ENCODE data around the gene COX7B.
"Not testable (repeated sequence)": the region's sequence is repeated elsewhere in the genome, so short reads cannot be mapped to it uniquely, and the experiment has no call there.

The COX7B gene, protein sequence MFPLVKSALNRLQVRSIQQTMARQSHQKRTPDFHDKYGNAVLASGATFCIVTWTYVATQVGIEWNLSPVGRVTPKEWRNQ

DNA sequence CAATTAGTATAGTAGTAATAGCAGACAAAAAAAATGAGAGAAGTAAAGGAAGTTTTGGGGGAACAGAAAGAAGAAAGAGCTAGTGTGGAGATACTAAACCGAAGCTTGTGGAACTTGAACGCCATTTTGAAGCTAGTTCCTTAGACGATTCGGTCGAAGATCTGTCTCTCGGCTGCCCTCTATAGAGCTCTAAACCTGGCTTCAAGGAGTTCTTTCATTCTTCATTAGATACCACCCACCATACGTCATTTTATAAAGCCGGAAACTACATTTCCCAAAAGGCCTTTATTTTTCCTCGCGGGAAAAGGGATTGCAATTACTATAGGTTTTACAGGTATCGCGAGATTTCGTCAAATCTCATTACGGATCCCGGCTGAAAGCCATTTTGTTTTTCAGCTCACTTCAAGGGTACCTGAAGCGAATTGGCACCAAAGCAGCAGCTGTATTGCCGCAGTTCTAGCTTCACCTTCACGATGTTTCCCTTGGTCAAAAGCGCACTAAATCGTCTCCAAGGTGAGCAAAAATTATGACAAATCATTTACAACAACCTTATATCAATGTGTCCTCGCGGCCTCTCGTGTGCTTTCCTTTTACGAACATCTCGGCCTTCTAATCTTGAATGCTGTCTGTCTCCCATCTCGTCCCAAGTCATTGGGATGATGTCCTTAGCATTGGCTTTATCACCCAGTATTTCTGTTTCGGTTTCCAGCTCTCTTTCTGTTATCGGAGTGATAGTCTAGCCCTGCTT lies at the start of gene COX7B:
Gene COX7B, plus strand, starts transcription at position 388 of the 748 bp plus-strand sequence. Its CDS starts 86 bp downstream, at position 474.
- peak; percentile 98 for DNase-seq

DNA sequence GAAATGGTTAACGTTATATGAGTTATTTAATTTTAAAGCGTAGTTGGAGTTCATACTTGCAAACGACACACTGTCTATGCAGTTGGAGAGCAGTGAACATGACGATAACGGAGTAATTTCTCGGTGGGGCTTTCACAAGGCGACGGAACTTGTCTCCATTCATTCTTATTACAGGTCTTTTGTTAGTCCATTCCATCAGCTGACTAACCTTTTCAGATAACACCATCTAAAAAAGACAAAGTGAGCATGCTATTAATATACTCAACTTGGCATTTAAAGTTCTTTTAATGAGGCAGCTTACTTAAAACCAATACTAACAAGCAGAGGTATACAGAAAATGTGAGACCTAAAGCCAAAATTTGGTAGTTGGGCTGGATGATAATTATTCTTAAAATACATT lies 23.9 kb upstream of the COX7B start:
- no peak for DNase-seq

DNA sequence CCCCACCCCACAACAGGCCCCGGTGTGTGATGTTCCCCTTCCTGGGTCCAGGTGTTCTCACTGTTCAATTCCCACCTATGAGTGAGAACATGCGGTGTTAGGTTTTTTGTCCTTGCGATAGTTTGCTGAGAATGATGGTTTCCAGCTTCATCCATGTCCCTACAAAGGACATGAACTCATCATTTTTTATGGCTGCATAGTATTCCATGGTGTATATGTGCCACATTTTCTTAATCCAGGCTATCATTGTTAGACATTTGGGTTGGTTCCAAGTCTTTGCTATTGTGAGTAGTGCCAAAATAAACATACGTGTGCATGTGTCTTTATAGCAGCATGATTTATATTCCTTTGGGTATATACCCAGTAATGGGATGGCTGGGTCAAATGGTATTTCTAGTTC lies 17.9 kb upstream of the COX7B start:
- DNase-seq, result not testable (repeated sequence)

DNA sequence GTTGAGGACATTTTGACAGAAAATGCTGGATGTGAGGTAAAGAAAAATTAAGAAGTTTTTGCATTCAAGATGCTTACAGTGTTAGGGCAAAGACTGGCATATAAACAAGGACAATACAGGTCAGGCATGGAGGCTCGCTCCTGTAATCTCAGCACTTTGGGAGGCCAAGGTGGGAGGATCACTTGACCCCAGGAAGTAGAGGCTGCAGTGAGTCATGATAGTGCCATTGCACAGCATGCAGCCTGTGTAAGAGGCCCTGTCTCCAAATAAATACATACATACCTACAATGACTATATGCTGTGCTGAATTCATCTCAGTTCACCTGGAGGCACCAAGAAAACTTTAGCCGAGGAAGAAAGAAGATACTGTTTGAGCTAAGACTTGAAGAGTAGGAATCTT lies 6.4 kb upstream of the COX7B start:
- no peak for DNase-seq

DNA sequence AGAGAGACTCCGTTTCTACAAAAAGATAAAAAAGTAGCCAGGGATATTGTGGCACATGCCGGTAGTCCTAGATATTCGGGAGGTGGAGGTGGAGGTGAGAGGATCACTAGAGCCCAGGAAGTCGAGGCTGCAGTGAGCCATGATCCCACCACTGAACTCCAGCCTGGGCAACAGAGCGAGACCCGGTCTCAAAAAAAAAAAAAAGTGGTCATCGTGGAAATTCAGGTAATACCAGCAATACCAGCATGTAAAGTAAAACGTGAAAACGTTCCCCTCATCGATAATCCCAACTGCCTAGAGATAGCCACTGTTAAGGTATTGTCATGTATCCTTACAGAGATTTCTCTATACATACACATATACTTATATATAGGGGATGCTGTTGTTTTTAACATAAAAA lies 5.6 kb upstream of the COX7B start:
- no peak for DNase-seq

DNA sequence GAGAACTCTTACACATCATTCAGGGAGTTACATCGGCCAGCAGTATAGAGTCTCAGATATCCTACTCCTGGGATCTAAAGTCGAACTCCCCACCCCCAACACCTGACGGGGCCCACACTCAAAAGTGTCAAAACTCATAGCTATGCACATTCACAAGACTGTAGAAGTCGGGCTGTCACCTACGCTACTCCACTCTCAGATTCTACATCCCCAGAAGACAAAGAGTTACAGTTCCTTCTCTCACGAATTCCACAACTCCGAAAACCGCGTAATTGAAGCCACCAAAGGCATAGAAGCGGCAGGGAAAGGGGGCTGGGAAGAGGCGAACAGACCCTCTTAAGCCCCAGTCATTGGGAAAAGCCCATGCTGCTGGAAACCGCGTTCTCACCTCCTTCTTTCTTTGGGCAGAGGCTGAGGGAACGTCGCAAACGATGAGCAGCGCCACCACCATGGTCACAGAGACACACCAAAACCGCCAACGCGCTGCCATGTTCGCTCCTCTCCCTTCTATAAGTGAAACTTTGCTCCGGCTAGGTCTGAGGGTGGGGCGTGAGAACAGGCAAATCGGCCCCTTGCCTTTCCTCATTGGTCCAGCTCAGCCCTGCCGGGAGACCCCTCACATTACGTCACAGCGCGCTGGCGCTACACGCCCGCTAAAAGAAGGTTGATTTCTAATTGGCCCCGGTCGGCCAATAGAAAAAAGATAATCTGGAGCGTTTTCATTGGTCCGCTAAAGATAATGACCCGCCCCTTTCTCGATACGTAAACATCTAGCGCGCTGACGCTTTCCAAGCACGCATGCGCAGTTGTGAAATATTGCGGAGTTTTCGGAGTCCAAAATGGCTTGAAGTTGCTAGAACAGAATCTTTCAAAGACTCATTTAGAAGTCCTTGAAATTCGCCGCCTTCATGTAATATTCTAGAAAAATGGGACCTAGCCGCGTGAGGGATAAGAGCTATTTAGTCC lies 4.1 kb upstream of the COX7B start, which contains the start of gene MAGT1:
Gene MAGT1, minus strand, starts transcription at position 515 of the 966 bp plus-strand sequence. Its CDS starts 25 bp downstream, at position 490.
- DNase-seq, result peak; percentile 98

DNA sequence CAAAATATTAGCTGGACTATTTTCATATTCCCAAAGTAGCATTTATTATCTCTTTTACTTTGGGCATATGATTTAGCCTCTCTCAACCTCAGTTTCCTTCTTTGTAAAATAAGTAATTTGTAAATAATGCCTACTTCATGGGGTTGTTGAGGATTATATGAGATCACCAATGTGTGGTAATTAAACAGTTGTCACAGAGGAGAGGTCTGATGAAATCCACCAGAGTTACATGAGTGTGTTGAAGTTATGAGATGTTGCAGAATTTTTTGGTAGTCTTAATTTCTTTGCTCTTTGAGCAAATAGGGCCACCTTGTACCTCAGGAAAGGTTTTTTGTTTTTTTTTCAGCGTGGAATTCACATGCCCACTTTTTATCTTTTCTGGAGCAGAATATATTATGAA lies 1.4 kb downstream of the COX7B start:
- no peak for DNase-seq

DNA sequence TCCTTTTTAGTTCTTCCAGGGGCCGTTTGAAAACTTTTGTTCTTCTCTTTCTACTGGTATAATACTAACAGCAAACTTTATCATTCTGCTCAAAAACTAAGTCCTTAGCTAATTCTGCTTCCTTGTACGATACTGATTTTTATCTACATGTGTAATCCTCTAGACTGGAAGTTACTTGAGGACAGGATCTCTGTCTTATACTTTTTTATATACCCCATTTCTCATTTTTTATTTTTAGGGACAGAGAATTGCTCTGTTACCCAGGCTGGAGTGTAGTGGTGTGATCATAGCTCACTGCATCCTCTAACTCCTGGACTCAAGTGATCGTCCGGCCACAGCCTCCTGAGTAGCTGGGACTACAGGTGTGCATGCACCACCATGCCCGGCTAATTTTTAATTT lies 2.2 kb downstream of the COX7B start:
- no peak for DNase-seq

DNA sequence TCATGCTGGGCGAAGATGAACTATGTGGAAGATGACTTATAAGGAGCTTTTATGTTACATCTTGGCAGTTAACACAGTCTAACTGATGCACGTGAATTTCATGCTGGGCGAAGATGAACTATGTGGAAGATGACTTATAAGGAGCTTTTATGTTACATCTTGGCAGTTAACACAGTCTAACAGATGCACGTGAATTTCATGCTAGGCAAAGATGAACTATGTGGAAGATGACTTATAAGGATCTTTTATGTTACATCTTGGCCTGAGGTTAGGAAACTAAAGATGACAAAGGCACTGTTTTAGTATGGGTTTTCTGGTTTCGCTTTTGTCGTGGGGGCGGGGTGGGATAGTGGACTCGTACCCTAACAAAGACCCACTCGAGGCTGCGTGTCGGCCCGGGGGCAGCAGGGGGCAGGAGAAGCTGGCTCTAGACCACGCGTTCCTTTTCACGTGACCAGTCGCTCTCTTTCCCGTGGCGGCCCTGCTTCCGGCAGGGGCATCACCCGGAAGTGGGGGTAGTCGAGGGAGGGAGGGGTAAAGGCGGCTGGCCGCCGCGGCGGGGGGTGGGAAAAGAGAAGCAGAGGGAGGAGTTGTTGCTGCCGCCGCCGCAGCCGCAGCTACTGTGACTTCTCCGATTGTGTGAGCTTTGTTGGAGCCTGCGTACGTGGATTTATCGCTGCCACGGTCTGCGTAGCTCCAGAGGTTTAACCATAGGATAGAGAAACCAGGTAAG lies 11.0 kb downstream of the COX7B start, which contains the start of gene ATP7A:
Gene ATP7A, plus strand, starts transcription at position 586 of the 733 bp plus-strand sequence. CDS start 60,949 bp downstream, outside the sequence.
- DNase-seq, result peak; percentile 92

DNA sequence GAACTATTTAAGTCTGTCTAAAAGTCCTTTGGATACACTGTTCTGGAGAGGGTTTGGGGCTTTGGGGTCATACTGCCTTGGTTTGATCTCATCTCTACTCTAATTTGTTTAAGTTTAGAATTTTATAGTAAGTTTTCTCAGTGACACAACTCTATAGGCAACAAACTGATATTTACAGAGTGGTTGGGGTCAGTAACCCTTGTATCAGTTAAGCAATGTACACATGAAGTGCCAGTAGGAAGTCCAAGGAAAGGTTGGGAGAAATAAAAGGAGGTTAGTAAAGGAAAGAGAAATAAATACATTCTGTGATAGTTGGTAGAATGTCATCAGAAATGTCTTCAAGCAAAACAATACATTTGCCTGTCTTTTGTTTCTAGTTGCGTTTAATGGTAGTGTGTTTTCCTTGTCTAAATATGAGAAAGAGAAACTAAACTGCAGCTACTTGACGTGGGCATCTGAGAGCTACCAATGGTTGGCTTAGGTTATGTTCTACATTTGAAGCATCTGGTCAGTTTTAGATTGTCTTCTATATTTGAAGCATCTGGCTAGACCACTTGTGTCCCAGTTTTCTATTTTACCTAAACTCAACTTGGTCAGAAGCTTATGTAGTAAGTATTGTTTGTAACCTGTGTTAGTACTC lies 18.1 kb downstream of the COX7B start:
- DNase-seq, result no peak

DNA sequence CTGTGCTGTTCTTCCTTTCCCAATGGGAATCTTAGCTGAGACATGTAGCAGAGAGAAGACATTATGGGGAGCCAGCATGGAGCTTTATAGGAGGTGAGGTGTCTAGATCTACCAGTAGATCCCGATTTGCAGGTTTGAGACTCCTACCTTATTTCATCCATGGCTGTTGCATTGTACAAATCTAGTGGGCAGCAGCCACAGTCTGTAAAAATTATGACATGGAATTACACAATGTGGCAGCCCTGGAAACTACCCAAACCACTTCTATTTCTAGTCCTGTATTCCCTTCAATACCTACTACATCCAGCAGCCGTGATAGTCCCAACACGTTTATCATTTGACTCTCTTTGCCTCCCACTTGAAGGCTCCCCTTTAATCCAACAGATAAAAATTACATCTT lies 19.3 kb downstream of the COX7B start:
- no peak for DNase-seq

DNA sequence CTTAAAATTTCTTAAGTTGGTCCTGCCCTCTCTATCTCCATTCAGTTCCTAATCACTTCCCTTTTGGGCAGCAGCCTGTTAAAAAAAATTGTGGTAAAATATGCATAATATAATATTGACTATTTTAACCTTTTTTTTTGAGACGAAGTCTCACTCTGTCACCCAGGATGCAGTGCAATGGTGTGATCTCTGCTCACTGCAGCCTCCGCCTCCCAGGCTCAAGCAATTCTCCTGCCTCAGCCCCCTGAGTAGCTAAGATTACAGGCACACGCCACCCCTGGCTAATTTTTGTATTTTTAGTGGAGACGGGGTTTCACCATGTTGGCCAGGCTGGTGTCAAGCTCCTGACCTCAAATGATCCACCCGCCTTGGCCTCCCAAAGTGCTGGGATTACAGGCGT lies 20.1 kb downstream of the COX7B start:
- not testable (repeated sequence) for DNase-seq

DNA sequence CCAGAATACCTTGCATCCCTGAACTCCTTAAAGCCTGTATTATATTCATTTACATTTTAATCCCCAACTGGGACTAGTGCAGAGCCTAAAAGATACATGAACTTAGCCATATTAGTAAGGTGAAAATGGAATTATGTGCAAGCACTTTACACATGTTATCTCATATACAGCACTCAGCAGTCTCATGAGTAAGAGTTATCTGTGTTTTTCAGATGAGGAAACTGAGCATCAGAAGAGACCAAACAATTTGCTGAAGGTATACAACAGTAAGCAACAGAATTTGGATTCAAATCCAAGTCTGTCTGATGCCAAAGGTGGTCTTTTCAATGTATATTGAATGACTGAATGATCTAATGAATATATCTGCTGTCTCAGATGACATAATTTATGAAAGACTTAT lies 23.5 kb downstream of the COX7B start:
- DNase-seq, result no peak

DNA sequence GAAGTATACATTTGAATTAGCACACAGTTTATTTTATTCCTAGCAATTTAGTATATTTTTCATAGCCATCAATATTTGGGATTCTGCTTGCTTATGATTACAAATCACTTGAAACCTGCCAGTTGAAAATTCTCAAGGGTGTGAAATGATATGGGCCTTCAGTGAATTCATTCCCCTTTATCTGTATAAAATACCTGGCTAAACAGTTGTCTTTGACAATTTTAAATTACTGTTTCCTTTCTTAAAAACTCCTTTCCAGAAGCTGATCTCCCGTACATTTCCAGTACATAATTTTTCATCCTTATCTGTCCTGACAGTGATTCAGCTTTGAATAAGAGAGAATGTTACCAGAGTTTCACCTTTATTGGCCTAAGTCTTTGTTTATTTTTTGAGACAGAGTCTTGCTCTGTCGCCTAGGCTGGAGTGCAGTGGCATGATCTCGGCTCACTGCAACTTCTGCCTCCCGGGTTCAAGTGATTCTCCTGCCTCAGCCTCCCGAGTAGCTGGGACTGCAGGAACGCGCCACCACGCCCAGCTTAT lies 25.1 kb downstream of the COX7B start:
- DNase-seq, result no peak

DNA sequence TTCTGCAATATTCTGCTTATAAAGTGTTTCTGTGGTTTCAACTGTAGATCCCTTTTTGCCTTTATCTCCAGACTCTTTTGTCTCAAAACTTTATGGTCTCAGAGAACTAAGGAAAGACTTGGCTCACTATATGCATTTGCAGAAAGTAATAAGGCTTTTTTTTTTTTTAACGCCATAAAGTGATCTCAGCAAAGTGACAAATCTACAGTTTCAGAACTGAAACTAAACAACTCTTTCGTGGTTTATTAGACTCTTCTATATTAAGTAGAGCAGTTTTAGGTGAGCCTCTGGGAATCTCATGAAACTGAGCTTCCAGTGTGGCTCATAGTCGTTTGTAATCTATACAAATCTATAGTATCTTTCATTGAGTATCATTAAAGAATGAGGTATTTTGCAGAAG lies 26.5 kb downstream of the COX7B start:
- DNase-seq, result no peak

DNA sequence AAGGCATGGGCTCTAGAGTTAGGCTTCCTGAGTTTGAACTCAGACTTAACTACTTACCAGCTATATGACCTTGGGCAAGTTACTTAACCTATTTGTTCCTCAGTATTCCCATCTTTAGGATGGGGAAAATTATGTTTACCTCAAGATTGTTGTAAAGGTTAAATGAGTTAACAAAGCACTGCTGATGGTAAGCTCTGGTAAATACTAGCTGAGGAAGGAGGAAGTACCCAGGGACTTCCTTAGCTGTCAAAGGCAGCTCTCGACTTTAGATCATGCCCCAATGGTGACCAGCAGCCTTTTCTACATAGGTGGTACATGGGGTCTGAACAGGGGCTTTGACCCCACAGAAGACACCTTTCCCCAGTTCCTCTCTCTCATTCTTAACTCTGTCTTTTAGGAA lies 31.3 kb downstream of the COX7B start:
- DNase-seq, result no peak

DNA sequence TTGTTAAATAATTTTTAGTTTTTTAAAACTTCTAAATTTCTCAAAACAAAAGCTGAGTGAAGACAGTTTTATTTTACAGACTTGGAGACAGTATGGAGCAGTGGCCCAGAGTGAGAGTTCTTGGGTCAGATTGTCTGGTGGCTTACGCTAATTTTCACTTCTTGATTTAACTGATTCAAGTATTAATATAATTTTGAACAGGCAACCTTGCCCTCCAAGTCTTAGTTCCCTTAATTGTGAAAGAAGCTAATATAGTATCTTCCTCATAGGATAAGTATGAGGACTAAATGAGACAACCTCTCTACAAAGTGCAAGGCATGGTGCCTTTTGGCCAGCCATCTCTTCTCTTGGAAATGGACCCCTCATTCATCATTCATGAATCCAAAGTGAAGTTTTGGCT lies 36.6 kb downstream of the COX7B start:
- DNase-seq, result no peak

DNA sequence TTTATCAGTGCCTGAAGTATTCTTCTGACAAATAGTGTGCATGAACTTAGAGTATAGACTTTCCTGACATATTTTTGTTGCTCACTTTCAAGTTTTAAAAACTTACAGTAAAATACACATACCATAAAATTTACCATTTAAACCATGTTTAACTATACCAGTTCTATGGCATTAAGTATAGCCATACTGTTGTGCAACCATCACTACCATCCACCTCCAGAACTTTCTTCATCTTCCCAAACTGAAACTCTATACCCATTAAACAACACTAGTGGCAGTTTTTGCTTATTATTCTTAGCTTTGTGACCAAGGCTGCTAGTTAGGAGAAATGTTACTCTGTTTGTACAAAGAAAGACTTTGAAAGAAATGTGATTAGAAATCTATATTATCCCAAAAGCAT lies 37.0 kb downstream of the COX7B start:
- DNase-seq, result no peak

DNA sequence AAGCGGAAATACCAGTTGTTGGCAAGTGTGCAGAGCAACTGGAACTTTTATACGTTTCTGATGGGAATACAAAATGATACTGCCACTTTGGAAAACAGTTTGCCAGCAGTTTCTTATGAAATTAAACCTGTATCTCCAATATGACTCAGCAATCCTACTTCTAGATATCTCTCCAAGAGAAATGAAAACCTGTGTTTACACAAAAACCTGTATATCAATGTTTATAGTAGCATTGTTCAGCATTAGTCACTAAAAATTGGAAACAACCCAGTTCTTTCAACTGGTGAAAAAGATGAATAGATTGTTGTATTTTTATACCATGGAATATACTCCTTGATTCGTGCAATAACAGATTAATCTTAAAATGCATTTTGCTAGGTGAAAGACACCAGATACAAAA lies 38.0 kb downstream of the COX7B start:
- no peak for DNase-seq

DNA sequence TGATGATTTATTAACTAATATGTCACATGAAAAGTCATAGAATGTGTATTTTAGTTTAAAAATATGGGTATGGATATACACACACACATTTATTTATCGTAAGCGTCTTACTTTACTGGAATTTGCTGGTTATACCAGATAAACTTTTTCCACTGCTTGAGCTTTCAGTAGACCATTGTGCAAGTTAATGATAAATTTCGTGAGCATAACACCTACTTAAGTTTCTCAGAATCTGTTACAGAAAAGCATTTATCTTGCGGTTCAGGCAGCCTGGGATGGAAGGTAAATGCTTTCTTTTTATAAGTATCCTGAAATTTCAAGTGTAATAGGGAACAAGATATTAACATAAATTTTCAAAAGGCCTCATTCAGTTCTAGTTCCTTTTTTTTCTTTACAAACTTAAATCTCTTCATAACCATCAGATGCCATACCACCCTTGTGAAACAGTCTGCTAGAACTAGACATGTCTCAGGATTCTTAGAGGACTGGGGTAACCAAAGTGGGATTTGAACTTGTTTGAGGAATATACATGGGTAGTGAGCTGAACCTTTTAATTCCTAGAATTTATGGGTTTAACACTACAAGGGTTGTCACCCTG lies 38.9 kb downstream of the COX7B start:
- no peak for DNase-seq

DNA sequence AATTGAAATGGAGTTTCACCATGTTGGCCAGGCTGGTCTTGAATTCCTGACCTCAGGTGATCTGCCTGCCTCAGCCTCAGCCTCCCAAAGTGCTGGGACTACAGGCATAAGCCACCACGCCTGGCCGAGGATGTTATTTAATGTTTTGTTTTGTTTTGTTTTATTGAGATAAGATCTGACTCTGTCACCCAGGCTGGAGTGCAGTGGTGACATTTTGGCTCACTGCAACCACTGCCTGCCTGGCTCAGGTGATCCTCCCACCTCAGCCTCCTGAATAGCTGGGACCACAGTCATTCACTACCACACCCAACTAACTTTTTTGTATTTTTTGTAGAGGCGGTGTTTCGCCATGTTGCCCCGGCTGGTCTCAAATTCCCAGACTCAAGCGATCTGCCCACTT lies 45.8 kb downstream of the COX7B start:
- not testable (repeated sequence) for DNase-seq

Measured in eye (tissue), 1 donor.